Measurements from ENCODE around the gene OPTC.

The OPTC gene

DNA sequence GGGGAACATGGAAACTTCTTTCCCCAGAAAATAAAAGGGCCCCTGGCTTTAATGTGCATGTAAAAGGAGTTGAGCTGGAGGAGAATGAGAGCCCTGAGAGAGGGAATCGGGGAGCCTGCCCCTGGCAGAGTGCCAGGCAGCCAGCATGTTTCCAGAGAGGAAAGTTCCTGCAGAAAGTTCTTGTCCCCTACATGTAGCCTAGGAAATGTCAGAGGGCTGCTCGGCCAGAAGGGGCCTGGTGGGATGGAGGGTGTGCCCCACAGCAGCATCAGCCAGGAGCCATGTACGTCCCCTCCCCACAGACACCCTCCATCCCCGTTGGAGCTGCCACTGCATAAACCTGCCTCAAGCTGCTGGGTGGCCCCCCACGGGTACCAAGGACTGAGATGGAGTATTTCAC is 23.7 kb upstream of the OPTC start:
- H3K4me2 ChIP-seq (ENCODE audit: low read depth, low read length, poor library complexity, severe bottlenecking) = no peak overlapping the region
- no peaks in the 10 kb centered on the region for H3K9me3 ChIP-seq (ENCODE audit: insufficient read depth, low read length)
- no peaks in the 10 kb centered on the region for H4K20me1 ChIP-seq (ENCODE audit: low read depth, low read length)
- H3K9me2 ChIP-seq (replicated peaks; ENCODE audit: insufficient read depth, low read length) = no peaks in the 10 kb centered on the region
- H3K27me3 ChIP-seq (ENCODE audit: low read length) = no peaks in the 10 kb centered on the region
- H3K9ac ChIP-seq (ENCODE audit: low read length) = no peak overlapping the region
- no peak overlapping the region for H3K27ac ChIP-seq (ENCODE audit: low read depth, low read length)
- TF ChIP-seq EZH2phosphoT487 (conservative IDR thresholded peaks at IDR 0.05; ENCODE audit: low read length) = no peak
- TF ChIP-seq, protein P1, sequence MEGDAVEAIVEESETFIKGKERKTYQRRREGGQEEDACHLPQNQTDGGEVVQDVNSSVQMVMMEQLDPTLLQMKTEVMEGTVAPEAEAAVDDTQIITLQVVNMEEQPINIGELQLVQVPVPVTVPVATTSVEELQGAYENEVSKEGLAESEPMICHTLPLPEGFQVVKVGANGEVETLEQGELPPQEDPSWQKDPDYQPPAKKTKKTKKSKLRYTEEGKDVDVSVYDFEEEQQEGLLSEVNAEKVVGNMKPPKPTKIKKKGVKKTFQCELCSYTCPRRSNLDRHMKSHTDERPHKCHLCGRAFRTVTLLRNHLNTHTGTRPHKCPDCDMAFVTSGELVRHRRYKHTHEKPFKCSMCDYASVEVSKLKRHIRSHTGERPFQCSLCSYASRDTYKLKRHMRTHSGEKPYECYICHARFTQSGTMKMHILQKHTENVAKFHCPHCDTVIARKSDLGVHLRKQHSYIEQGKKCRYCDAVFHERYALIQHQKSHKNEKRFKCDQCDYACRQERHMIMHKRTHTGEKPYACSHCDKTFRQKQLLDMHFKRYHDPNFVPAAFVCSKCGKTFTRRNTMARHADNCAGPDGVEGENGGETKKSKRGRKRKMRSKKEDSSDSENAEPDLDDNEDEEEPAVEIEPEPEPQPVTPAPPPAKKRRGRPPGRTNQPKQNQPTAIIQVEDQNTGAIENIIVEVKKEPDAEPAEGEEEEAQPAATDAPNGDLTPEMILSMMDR (IDR thresholded peaks at IDR 0.05; ENCODE audit: insufficient read depth, low read length, poor library complexity, severe bottlenecking) = no peak
- no peak overlapping the region for H2AFZ ChIP-seq (ENCODE audit: low read depth, low read length, severe bottlenecking)
- 0 out of 2 replicates have a peak, but pooled peaks cover 4% of the 10 kb centered on the region for H3F3A ChIP-seq (ENCODE audit: insufficient read depth)
- H3K4me3 ChIP-seq (ENCODE audit: insufficient read depth, low read length, poor library complexity, severe bottlenecking) = no peak overlapping the region
- no peaks in the 10 kb centered on the region for H3K79me2 ChIP-seq (ENCODE audit: insufficient read depth, low read length)
- H3K36me3 ChIP-seq (ENCODE audit: low read length) = no peaks in the 10 kb centered on the region

DNA sequence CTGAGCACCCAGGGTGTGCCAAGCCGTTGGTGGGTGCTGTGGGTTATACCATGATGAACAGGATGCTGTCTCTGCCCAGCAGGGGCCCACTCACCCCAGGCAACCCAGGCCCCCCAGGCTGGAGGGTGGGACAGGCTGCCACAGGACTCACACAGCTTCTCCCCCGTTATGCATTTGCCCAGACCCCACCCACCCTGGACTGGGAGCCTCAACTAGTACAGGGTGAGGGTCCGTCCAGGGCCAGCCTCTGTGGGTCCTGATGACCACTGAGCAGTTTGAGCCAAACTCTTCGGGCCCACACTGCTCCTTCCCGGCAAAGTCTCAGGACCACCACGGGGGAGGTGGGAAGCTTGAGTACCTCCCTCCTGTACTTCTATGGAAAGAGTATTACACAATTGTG is 22.1 kb upstream of the OPTC start:
- no peak for TF ChIP-seq EZH2phosphoT487 (conservative IDR thresholded peaks at IDR 0.05; ENCODE audit: low read length)
- TF ChIP-seq, protein P1 (IDR thresholded peaks at IDR 0.05; ENCODE audit: insufficient read depth, low read length, poor library complexity, severe bottlenecking) = no peak
- no peaks in the 10 kb centered on the region for H3K27me3 ChIP-seq (ENCODE audit: low read length)

DNA sequence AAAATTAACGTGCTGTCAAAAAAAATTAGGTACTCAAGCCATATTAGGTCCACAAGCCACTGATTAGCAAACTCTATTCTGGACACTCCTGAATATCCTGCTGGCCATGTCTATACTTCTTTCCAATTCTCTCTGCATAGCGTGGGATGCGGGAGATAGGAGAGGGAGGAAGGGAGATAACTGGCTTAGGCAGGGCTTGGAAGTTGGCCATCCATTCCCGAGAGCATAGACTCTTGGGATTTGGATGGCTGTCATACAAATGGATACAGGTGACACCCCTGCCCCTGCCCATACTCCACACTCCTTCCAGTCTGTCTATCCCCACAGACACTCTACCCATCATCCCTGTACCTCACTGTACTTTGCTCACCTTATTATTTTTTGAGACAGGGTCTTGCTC is 20.7 kb upstream of the OPTC start:
- Histone ChIP-seq H3K9ac (ENCODE audit: low read length) (no peak overlapping the region), H4K20me1 (ENCODE audit: low read depth, low read length) (no peaks in the 10 kb centered on the region), H3K79me2 (ENCODE audit: insufficient read depth, low read length) (no peaks in the 10 kb centered on the region), H3K4me2 (ENCODE audit: low read depth, low read length, poor library complexity, severe bottlenecking) (no peak overlapping the region), H3K9me3 (ENCODE audit: insufficient read depth, low read length) (no peaks in the 10 kb centered on the region), H3K36me3 (ENCODE audit: low read length) (no peaks in the 10 kb centered on the region), H3K4me3 (ENCODE audit: insufficient read depth, low read length, poor library complexity, severe bottlenecking) (no peak overlapping the region), H3K27ac (ENCODE audit: low read depth, low read length) (no peak overlapping the region), H2AFZ (ENCODE audit: low read depth, low read length, severe bottlenecking) (no peak overlapping the region), H3K9me2 (replicated peaks; ENCODE audit: insufficient read depth, low read length) (no peaks in the 10 kb centered on the region), H3K27me3 (ENCODE audit: low read length) (no peaks in the 10 kb centered on the region), H3F3A (ENCODE audit: insufficient read depth) (no peaks in the 10 kb centered on the region)
- TF ChIP-seq, protein P1 (IDR thresholded peaks at IDR 0.05; ENCODE audit: insufficient read depth, low read length, poor library complexity, severe bottlenecking) = no peak
- TF ChIP-seq EZH2phosphoT487 (conservative IDR thresholded peaks at IDR 0.05; ENCODE audit: low read length) = no peak

More for the DNA sequence above, 22.1 kb upstream of the OPTC start:
- H4K20me1 ChIP-seq (ENCODE audit: low read depth, low read length) = no peaks in the 10 kb centered on the region
- no peak overlapping the region for H3K9ac ChIP-seq (ENCODE audit: low read length)
- H3K27ac ChIP-seq (ENCODE audit: low read depth, low read length) = no peak overlapping the region
- no peaks in the 10 kb centered on the region for H3K36me3 ChIP-seq (ENCODE audit: low read length)
- H3K9me3 ChIP-seq (ENCODE audit: insufficient read depth, low read length) = no peaks in the 10 kb centered on the region
- 0 out of 2 replicates have a peak, but pooled peaks cover 4% of the 10 kb centered on the region for H3F3A ChIP-seq (ENCODE audit: insufficient read depth)
- no peak overlapping the region for H2AFZ ChIP-seq (ENCODE audit: low read depth, low read length, severe bottlenecking)
- no peaks in the 10 kb centered on the region for H3K79me2 ChIP-seq (ENCODE audit: insufficient read depth, low read length)
- no peak overlapping the region for H3K4me2 ChIP-seq (ENCODE audit: low read depth, low read length, poor library complexity, severe bottlenecking)
- H3K4me3 ChIP-seq (ENCODE audit: insufficient read depth, low read length, poor library complexity, severe bottlenecking) = no peak overlapping the region
- H3K9me2 ChIP-seq (replicated peaks; ENCODE audit: insufficient read depth, low read length) = no peaks in the 10 kb centered on the region

Measured in SU-DHL-6 (cell line).